MCF 10A (cell line): Measurements from ENCODE around the gene FGD5. TPM values are rescaled to one million over a fixed set of nuclear protein-coding genes. Genes with fewer than 3 reads are reported as not detected.

Experiments
- BruUV-seq: library from RNA; stranded (reverse); fragments of 400-500 nt; replicated peaks from 2 replicates; lab custom pipeline; 2021; lab: Mats Ljungman, UMichigan
- CTCF ChIA-PET: fragments of 300-600 bp; sonication (Branson Sonifier 250); formaldehyde crosslinking; extraction: SDS; loops from one replicate; lab custom pipeline; 2021; ENCODE audit warnings: antibody characterized with exemption, inconsistent platforms; lab: Yijun Ruan, JAX
- POLR2A ChIA-PET: fragments of 300-600, 350-650 bp; sonication (Branson Sonifier 250); formaldehyde crosslinking; extraction: SDS; loops from one replicate; lab custom pipeline; 2020; ENCODE audit warnings: antibody characterized with exemption, inconsistent platforms; lab: Yijun Ruan, JAX
- DNase-seq: peaks from one replicate; pipeline ENCODE4 v3.0.0-alpha.2; 2018; ENCODE audit not compliant: unreplicated experiment
- H3K27ac Mint-ChIP-seq: one replicate; pipeline ENCODE4 v1.8.0; 2022; ENCODE audit warnings: mild to moderate bottlenecking, low read depth, mixed read lengths; ENCODE audit not compliant: unreplicated experiment
- H3K27me3 Mint-ChIP-seq: one replicate; pipeline ENCODE4 v1.8.0; 2022; ENCODE audit warnings: mixed read lengths; ENCODE audit not compliant: insufficient read depth, unreplicated experiment
- H3K36me3 Mint-ChIP-seq: one replicate; pipeline ENCODE4 v1.8.0; 2022; ENCODE audit warnings: mild to moderate bottlenecking, moderate library complexity, mixed read lengths; ENCODE audit not compliant: insufficient read depth, unreplicated experiment
- H3K4me1 Mint-ChIP-seq: one replicate; pipeline ENCODE4 v1.8.0; 2022; ENCODE audit warnings: mixed read lengths; ENCODE audit not compliant: insufficient read depth, unreplicated experiment
- H3K4me3 Mint-ChIP-seq: one replicate; pipeline ENCODE4 v1.8.0; 2022; ENCODE audit warnings: mild to moderate bottlenecking, moderate library complexity, mixed read lengths; ENCODE audit not compliant: unreplicated experiment
- H3K9me3 Mint-ChIP-seq: one replicate; pipeline ENCODE4 v1.8.0; 2022; ENCODE audit warnings: mixed read lengths; ENCODE audit not compliant: unreplicated experiment
- intact Hi-C: fragments of 100-400 bp; cut with micrococcal nuclease; formaldehyde crosslinking; loops from 2 replicates; pipeline ENCODE4 v1.14.1; 2022
- total RNA-seq: library from RNA; stranded (reverse); gene quantifications from 2 replicates; pipeline ENCODE4 v1.2.3, GENCODE V29; 2022
- TF ChIP-seq, protein P1 (sequence below): fragments of 200-600 bp; IDR thresholded peaks from one replicate; pipeline ENCODE4 v1.8.0; 2022; ENCODE audit warnings: antibody characterized with exemption, mild to moderate bottlenecking; ENCODE audit not compliant: unreplicated experiment

FGD5 gene
- total RNA-seq, 1 experiment from 2014 or later = not detected

DNA sequence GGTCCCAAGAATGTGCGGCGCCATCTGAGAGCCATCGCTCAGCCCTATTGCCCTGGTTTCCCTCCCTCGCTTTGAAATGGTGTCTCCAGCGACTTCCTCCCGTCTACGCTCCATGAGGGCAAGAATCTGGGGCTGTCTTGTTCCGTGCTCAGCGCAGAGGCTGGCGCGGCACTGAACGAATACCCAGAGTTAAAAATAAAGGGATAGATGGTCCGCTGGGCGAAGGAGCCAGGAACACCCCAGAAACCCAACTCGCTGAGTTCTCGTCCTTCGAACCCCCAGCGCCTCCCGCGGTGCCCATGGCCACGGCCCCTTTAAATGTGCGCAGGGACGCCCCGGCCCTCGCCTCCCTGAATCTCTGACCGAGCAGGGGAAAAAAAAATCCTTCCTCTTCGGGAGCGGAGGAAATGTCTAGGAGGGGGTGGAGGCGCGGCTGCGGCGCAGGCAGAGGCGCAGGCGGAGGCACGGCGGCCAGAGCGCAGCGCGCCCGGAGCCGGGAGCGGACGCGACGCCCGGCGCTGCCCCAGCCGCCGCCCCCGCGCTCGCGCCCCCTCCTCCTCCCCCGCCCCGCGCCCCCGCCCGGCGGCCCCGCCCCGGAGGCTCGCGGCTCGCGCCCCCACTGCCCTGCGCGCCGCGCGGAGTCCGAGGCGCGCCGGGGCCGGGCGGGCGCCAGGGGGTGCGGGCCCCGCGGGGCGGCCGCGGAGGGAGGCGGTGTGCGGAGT, 8.5 kb upstream of the FGD5 start:
- Mint-ChIP-seq H3K27me3 (peaks cover 87% of the 10 kb centered on the region), H3K27ac (no peak overlapping the region), H3K4me3 (no peak overlapping the region), H3K36me3 (peaks cover 5% of the 10 kb centered on the region), H3K9me3 (no peaks in the 10 kb centered on the region), H3K4me1 (peaks cover 5% of the 10 kb centered on the region)
- TF ChIP-seq, protein P1, sequence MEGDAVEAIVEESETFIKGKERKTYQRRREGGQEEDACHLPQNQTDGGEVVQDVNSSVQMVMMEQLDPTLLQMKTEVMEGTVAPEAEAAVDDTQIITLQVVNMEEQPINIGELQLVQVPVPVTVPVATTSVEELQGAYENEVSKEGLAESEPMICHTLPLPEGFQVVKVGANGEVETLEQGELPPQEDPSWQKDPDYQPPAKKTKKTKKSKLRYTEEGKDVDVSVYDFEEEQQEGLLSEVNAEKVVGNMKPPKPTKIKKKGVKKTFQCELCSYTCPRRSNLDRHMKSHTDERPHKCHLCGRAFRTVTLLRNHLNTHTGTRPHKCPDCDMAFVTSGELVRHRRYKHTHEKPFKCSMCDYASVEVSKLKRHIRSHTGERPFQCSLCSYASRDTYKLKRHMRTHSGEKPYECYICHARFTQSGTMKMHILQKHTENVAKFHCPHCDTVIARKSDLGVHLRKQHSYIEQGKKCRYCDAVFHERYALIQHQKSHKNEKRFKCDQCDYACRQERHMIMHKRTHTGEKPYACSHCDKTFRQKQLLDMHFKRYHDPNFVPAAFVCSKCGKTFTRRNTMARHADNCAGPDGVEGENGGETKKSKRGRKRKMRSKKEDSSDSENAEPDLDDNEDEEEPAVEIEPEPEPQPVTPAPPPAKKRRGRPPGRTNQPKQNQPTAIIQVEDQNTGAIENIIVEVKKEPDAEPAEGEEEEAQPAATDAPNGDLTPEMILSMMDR = no peak
- no TSS peak for BruUV-seq
- DNase-seq = no peak
- intact Hi-C loops = no loop called here
- ChIA-PET POLR2A (no interaction called here), CTCF (no interaction called here)

DNA sequence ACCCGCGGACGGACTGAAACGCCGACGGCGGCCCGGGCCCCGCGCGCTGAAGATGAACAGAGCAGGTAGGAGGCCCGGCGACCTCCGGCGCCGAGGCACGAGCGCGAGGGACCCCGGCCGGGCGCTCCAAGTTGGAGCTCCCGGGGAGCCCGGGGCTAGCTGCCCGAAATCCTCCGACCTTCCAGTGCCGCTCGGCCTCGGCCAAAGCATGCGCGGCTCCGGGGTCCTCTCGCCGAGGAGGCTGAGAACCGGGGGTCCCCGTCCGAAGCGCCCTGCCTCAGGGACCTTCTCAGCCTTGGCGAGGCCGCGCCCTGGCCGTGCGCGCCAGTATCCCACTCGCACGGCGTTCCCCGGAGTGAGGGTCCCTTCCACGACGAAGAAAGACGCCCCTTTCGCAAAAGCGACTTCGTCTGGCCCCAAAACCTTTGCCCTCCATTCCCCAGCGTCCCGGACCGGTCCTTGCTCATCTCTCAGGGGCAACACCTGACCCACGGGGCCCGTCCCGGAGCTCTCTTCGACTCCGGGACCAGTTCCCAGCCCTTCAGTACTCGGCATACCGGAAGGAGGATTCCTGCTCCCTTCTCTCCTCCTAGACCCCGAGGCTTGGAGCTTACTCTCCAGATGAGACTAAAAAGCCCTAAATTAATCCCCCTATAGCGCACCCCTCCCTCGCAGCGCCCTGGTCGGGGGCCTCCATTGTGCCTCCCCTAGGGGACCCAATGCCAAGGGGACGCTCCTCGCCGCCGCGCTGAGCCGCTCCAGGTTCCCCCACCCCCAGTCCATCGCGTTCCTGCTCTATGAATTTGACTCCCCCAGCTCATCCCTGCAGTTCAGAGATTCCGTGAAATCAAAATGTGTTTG, 7.7 kb upstream of the FGD5 start:
- no peaks in the 10 kb centered on the region for H3K9me3 Mint-ChIP-seq
- H3K4me3 Mint-ChIP-seq = no peak overlapping the region
- H3K4me1 Mint-ChIP-seq = peaks cover 5% of the 10 kb centered on the region
- H3K27me3 Mint-ChIP-seq = peaks cover 89% of the 10 kb centered on the region
- H3K27ac Mint-ChIP-seq = no peak overlapping the region
- ChIA-PET POLR2A (interaction anchor here (0.7 kb wide), 1 partner anchor 285 kb away, joined by 4 read pairs; no protein-coding TSS in a partner anchor), CTCF (no interaction called here)
- no TSS peak for BruUV-seq
- TF ChIP-seq, protein P1 = no peak
- intact Hi-C loops = no loop called here
- no peak for DNase-seq
- peaks cover 5% of the 10 kb centered on the region for H3K36me3 Mint-ChIP-seq

DNA sequence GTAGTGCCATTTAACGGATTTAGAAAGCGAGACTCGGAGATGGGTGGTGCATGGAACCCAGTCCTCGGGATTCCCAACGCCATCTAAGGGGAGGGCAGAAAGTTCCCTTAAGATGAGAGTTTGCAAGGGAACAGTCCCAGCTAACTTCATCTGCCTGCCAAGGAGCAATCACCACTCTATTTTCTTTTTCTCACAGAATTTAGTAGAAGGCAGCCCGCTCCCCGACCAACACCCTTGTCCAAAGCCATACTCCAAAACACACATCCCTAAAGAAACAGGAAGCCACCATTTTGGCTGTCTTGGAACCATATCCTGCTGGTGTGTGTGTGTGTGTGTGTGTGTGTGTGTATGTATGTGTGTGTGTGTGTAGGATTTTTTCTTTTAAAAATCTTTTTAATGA, 7.1 kb upstream of the FGD5 start:
- POLR2A ChIA-PET = no interaction called here
- intact Hi-C loops = no loop called here
- Mint-ChIP-seq H3K27me3 (peaks cover 91% of the 10 kb centered on the region), H3K27ac (no peak overlapping the region), H3K4me1 (peaks cover 3% of the 10 kb centered on the region), H3K4me3 (no peak overlapping the region), H3K9me3 (no peaks in the 10 kb centered on the region), H3K36me3 (peaks cover 5% of the 10 kb centered on the region)
- CTCF ChIA-PET = no interaction called here
- DNase-seq = no peak
- TF ChIP-seq, protein P1 = no peak
- BruUV-seq = no TSS peak

DNA sequence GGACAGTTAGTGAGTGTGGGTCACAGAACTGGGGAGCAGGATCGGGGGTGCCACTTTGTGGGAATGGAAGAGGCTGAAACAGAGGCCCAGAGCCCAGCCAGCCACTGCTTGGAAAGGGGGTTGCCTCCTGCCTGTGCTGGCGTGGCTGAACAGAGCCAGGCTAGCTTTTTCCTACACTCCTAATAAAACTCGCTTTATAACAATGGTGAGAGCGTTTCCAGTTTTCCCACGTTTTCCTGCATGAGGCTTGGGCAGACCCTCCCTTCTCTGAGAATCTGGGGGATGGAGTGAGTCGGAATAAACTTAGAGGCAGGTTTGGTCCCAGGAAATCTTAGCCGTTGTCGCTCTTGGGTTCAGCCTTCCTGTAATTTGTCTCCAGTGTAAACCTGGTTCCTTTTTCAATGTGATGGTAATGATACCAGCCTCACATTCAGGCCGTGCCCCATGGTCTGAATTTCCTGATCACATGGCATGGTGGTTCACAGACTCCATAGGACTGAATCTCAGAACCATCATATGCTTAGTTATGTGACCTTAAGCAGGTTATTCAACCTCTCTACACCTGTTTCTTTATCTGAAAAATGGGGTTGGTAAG, 6.5 kb upstream of the FGD5 start:
- Mint-ChIP-seq H3K27ac (no peak overlapping the region), H3K27me3 (peaks cover 91% of the 10 kb centered on the region), H3K4me3 (no peak overlapping the region), H3K36me3 (peaks cover 5% of the 10 kb centered on the region), H3K4me1 (no peaks in the 10 kb centered on the region), H3K9me3 (no peaks in the 10 kb centered on the region)
- intact Hi-C loops = no loop called here
- TF ChIP-seq, protein P1 = no peak
- no peak for DNase-seq
- BruUV-seq = no TSS peak
- ChIA-PET CTCF (interaction anchor here (0.6 kb wide), 1 partner anchor 12 kb away, joined by 3 read pairs; no protein-coding TSS in a partner anchor), POLR2A (no interaction called here)
